GM18907 (cell line): ENCODE measurements around the gene MGLL.

Source experiments
- ATAC-seq: cut with Tn5 transposase; IDR thresholded peaks from one replicate; pipeline ENCODE4 v1.9.1; 2021; ENCODE audit warnings: mild to moderate bottlenecking, moderate library complexity; ENCODE audit not compliant: unreplicated experiment

The MGLL gene

DNA sequence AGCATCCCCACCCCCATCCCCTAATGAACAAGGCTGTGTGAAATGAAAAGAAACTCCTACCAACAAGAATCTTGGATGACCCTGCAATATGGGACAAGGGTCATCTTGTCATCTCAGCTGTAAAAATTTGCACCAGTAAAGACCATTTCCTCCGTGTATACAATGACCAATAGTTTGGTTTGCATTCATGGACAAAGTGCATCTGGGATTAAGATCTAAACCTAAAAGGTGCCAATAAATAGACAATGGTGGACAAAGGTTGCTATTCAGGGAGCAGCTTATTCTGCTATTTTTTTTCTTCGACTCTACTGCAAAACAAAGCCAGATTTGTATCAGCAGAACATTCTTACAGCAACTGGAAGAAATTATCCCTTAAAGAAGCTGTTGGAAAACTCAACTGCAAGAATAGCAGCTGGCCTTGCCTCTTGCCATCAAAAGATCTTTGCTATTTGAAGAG lies 8.0 kb downstream of the MGLL start:
- no peak for ATAC-seq

DNA sequence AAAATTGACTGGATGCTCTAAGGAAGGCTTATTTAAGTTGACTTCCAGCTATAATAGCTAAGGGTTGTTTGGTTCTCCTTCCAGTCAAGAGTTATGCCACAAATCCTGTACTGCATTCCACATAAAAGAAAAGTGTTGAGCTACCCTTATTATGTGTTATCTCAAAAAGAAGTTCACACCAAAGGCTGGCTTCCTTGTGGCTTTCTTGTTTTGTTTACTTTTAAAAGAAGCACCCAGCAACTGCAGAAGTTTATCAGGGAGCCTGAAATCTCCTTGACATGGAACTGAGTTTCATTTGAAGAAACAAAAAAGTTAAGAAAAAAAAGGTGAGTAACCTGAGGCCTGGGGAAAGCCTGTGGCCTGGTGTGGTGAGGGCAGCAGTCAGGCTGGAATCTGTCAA lies 10.2 kb downstream of the MGLL start:
- ATAC-seq = no peak

DNA sequence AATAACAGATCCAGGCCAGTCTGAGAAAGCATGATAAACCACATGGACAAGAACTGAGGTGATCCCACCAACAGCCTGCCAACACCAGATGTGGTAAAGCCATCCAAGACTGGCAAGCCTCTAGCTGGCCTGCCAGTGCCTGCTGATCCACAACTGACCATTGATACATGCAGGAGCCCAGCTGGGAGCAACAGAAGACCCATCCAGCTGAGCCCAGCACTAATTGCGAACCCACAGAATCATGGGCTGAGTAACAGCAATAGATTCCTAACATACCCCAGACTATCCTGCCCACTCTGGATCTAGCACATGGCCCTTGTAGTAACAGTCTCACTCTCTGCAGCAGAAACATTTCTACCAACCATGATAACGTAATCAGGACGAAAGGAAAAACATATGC lies 10.6 kb downstream of the MGLL start:
- ATAC-seq = no peak

GRCh38 chr3:127809611-127810010 lies 12.7 kb downstream of the MGLL start:
- no peak for ATAC-seq

GRCh38 chr3:127809211-127809610 lies 13.1 kb downstream of the MGLL start:
- ATAC-seq = no peak

GRCh38 chr3:127808197-127808596 lies 14.1 kb downstream of the MGLL start:
- peak; percentile 61 for ATAC-seq

DNA sequence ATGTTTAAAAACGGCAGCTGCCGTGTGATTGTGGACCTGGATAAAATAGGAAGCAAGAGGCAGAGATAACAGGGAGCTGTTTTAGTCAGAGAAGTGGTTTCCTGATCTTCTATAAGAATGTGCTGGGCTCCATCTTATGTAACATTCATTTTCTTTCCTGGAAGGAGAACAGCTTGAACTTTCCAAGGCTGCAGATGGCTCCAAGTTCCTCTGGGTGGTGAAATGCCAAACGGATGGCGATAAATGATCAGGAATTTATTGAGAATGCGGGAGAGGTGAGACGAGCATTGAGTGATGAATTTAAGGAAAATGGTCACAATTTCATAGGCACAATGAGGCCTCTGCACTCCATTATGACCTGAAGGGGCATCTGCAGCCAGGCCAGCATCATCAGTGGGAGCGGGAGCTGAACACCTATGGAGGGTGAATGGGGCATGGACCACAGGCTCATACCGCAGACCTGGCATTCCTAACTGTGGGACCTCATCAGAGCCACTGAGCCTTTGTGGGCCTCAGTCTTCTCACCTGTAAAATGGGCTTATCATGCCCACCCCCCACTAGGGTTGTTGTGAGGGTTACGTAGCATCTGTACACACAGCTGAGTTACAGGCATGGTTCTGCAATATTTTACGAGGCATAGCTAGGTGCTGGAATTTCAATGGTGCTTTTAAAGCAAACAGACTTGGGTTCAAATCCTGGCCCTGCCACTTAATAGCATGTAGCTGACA lies 17.1 kb downstream of the MGLL start:
- no peak for ATAC-seq

GRCh38 chr3:127804141-127804540 lies 18.2 kb downstream of the MGLL start:
- ATAC-seq = no peak

DNA sequence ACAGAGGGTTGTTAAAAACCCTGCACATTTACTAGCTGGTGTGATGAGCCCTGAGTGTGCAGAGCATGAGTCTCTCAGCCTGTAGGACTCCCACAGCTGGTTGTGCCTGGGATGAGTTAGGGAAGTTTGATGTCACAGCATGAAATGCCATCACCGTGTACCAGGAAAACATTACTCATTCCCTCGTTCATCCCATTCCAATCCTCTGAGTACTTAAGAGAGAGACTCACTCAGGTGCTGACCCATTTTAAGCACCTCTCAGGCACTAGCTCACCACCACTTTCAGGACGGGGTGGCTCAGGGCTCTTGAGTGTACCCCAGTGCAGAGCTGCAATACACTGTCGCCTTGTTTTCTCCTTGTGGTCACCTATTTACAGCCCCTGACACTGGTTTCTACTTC lies 18.7 kb downstream of the MGLL start:
- no peak for ATAC-seq

DNA sequence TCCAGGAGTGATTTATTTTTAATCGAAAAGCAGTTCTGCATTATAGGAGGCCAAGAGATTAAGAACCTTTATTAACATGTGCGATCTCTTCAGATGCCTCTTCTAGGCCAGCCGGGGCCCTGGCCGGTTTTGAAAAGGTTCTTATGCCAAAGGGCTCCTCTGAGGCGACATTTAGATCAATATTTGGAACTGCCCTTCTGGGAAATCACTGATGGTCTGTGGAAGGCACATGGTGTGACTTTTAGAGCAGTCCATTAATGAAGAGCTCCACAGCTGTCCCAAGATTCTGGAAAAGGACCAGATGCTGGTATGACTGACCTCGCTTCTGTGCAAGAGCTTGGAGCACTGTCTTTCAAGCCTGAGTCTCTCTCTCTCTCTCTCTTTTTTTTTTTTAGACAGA lies 19.7 kb downstream of the MGLL start:
- ATAC-seq = no peak

DNA sequence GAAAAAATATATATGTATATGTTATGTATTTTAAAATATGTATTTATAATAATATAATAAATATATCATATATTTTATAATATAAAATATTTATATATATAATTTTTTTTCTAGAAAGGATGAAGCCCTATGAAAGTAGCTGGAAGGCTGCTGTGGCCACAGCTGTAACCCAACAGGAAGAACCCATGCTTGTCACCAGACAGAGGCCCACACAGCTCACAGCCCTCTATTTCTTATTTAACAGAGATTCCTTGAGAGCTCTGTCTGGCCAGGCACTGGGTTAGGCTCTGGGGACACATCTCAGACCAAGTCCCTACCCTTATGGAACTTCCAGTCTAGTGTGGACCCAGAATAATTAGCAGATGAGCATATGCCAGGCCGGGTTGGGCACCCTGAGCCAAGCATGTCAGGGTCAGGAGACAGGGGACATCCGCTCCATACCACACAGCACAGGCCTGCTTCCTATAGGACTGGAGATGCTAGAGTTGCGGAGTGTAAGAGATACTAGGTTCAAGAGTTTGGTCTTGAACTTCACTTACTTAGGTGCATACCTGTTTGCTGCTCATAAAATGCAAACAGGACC lies 20.5 kb downstream of the MGLL start:
- no peak for ATAC-seq

DNA sequence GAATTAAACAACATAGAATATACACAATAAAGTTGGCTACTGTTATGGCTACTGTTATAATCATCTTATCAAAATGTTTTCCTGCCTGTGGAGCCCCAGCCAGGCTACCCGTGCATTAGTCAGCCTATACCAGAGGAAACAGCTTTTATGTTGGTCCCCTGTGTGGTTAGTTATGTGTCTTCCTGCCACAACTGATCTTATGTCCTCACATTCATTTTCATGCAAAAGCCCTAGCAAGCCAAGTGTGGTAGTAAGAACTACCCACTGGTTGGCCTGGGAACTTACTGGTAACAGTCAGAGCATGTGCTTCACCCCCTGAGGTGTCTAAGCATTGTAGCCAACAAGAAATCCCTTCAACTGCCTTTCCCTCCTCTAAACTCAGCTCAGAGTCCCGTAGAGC lies 21.8 kb downstream of the MGLL start:
- peak; percentile 69 for ATAC-seq

GRCh38 chr3:127799476-127800222 lies 22.7 kb downstream of the MGLL start:
- ATAC-seq = no peak

GRCh38 chr3:127798716-127799115 lies 23.6 kb downstream of the MGLL start:
- no peak for ATAC-seq

- no peak for ATAC-seq
Measured at GRCh38 chr3:127796831-127797150, 25.5 kb downstream of the MGLL start.

- ATAC-seq = no peak
Measured at GRCh38 chr3:127796045-127796830, 26.1 kb downstream of the MGLL start.

GRCh38 chr3:127794972-127795371 lies 27.3 kb downstream of the MGLL start:
- ATAC-seq = no peak

DNA sequence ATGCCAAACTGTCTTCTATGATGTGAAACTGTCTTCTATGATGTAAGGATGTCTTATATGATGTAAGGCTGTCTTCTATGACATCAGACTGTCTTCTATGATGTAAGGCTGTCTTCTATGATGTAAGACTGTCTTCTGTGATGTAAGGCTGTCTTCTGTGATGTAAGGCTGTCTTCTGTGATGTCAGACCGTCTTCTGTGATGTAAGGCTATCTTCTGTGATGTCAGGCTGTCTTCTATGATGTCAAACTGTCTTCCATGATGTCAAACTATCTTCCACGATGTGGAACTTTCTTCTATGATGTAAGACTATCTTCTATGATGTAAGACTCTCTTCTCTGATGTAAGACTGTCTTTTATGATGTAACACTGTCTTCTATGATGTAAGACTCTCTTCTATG lies 27.9 kb downstream of the MGLL start:
- no peak for ATAC-seq

GRCh38 chr3:127792541-127793292 lies 29.6 kb downstream of the MGLL start:
- no peak for ATAC-seq

GRCh38 chr3:127791221-127791913 lies 30.9 kb downstream of the MGLL start:
- ATAC-seq = peak; percentile 84
